ENCODE measurements around the gene CFAP251. TPM values are rescaled to one million over a fixed set of nuclear protein-coding genes. Genes with fewer than 3 reads are reported as not detected.

Gene CFAP251
- total and polyA plus RNA-seq, 2 of the 8 experiments (the other 6 are each of a cell fraction or from before 2014, with no cell fraction given), result 1.8 to 2.9 TPM

DNA sequence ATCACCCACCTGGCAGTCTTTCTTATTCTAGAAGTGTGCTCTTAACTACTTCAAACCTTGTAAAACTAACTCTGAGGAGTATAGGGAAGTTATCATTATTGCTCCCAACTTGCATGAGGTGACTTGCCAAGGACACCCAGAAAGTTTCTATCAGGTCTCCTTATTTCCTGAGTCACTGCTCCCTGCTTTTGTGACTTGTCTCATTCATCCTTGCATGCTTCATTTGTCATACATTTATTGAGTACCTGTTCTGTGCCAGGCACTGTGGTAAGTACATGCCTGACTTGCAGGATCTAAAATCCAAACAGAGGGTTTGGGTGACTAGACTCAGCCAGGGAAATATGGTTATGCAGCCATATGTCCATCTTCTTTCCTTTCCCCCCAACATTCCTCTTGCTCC, 25.5 kb downstream of the CFAP251 start:
- ChIA-PET CTCF (ENCODE audit: partially characterized antibody) (interaction anchor here (0.8 kb wide), 1 partner anchor 416 kb away, joined by 3 read pairs; no protein-coding TSS in a partner anchor), POLR2A (ENCODE audit: partially characterized antibody) (interaction anchor here (1.4 kb wide), 1 partner anchor 9 kb away, joined by 3 read pairs; no protein-coding TSS in a partner anchor)
- no peak overlapping the region for H3K4ac ChIP-seq (replicated peaks; ENCODE audit: insufficient read length, low read depth, low read length)
- no peak overlapping the region for H3K23ac ChIP-seq (ENCODE audit: insufficient read length)
- no peak overlapping the region for H2BK15ac ChIP-seq (ENCODE audit: low read length)
- no peak overlapping the region for H3K4me3 ChIP-seq (ENCODE audit: extremely low read depth in 1 of 4, insufficient read depth in 2 of 4, low read depth in 3 of 4, low read length in 4 of 4)
- no peak overlapping the region for H4K5ac ChIP-seq (ENCODE audit: insufficient read length, low read depth, low read length)
- no peak overlapping the region for H4K91ac ChIP-seq (replicated peaks; ENCODE audit: insufficient read length, low read length)
- no peak overlapping the region for H2BK120ac ChIP-seq (replicated peaks; ENCODE audit: low read depth, low read length)
- H2BK5ac ChIP-seq (ENCODE audit: low read depth, low read length), result no peak overlapping the region
- no peaks in the 10 kb centered on the region for H3K23me2 ChIP-seq (ENCODE audit: low read depth, low read length)
- H3K9me3 ChIP-seq (ENCODE audit: insufficient read depth in 2 of 2, low read depth in 1 of 2, low read length in 1 of 2), result no peaks in the 10 kb centered on the region
- H2BK20ac ChIP-seq (ENCODE audit: low read length), result no peak overlapping the region
- no peak overlapping the region for H3K27ac ChIP-seq (ENCODE audit: low read depth, low read length)
- no peak overlapping the region for H3K9ac ChIP-seq (replicated peaks in 1 of 4; ENCODE audit: extremely low read depth in 1 of 4, low read depth in 3 of 4, low read length in 3 of 4)
- no peak overlapping the region for H2BK12ac ChIP-seq (ENCODE audit: low read depth, low read length)
- no peaks in the 10 kb centered on the region for H3K36me3 ChIP-seq (ENCODE audit: control insufficient read depth in 2 of 4, insufficient read depth in 4 of 4, low read length in 3 of 4)
- no peaks in the 10 kb centered on the region for H3K27me3 ChIP-seq (replicated peaks in 1 of 4; ENCODE audit: control insufficient read depth in 3 of 4, extremely low read depth in 1 of 4, insufficient read depth in 3 of 4, low read length in 3 of 4)
- no peak overlapping the region for H3K14ac ChIP-seq (ENCODE audit: insufficient read length)
- no peaks in the 10 kb centered on the region for H3K79me1 ChIP-seq (ENCODE audit: low read depth, low read length)
- FAIRE-seq (no peak), DNase-seq (ENCODE audit: low read depth in 1 of 2, low spot score in 2 of 2) (no peak)
- H4K20me1 ChIP-seq (replicated peaks in 1 of 2; ENCODE audit: control insufficient read depth in 1 of 2, insufficient read depth in 2 of 2, low read length in 2 of 2), result no peaks in the 10 kb centered on the region
- H4K8ac ChIP-seq (ENCODE audit: extremely low read depth, insufficient read depth, low read length), result no peak overlapping the region
- no peak overlapping the region for H2AK5ac ChIP-seq (ENCODE audit: low read depth, low read length)
- peaks cover 0 to 9% (median 2%) of the 10 kb centered on the region in 4 experiments; a peak in 1 of 7 replicates for H3K4me1 ChIP-seq (replicated peaks in 1 of 4; ENCODE audit: control insufficient read depth in 3 of 4, insufficient read depth in 4 of 4, low read length in 3 of 4)
- H3K4me2 ChIP-seq (ENCODE audit: insufficient read depth in 1 of 2, low read depth in 2 of 2, low read length in 2 of 2), result no peak overlapping the region
- no peak overlapping the region for H3K18ac ChIP-seq (ENCODE audit: extremely low read depth, low read length)
- no peak overlapping the region for H3K56ac ChIP-seq (replicated peaks; ENCODE audit: insufficient read length, low read depth, low read length)
- H2AFZ ChIP-seq (ENCODE audit: low read length), result no peak overlapping the region
- no peaks in the 10 kb centered on the region for H3K79me2 ChIP-seq (ENCODE audit: control insufficient read depth in 1 of 2, insufficient read depth in 2 of 2, low read length in 2 of 2)
- TF ChIP-seq JUN (IDR thresholded peaks at IDR 0.05; ENCODE audit: low read depth, low read length) (no peak), CHD2 (IDR thresholded peaks at IDR 0.05; ENCODE audit: low read length) (no peak), SAP30 (IDR thresholded peaks at IDR 0.05; ENCODE audit: insufficient read depth, insufficient replicate concordance, low read length) (no peak), MAFK (IDR thresholded peaks at IDR 0.05; ENCODE audit: low read depth, low read length) (no peak), SP2 (IDR thresholded peaks at IDR 0.05; ENCODE audit: low read length) (no peak), RNF2 (IDR thresholded peaks at IDR 0.05; ENCODE audit: borderline replicate concordance, low read depth, low read length, missing control alignments, poor library complexity, severe bottlenecking) (no peak), KDM1A (IDR thresholded peaks at IDR 0.05; ENCODE audit: borderline replicate concordance, low read length) (no peak), TBP (IDR thresholded peaks at IDR 0.05; ENCODE audit: low read depth, low read length) (no peak), BACH1 (IDR thresholded peaks at IDR 0.05; ENCODE audit: low read length) (no peak), EGR1 (IDR thresholded peaks at IDR 0.05; ENCODE audit: borderline replicate concordance, low read depth, low read length) (no peak)
- TF ChIP-seq, protein P1, sequence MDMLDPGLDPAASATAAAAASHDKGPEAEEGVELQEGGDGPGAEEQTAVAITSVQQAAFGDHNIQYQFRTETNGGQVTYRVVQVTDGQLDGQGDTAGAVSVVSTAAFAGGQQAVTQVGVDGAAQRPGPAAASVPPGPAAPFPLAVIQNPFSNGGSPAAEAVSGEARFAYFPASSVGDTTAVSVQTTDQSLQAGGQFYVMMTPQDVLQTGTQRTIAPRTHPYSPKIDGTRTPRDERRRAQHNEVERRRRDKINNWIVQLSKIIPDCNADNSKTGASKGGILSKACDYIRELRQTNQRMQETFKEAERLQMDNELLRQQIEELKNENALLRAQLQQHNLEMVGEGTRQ (IDR thresholded peaks at IDR 0.05; ENCODE audit: low read length), result no peak
- TF ChIP-seq, protein P2, sequence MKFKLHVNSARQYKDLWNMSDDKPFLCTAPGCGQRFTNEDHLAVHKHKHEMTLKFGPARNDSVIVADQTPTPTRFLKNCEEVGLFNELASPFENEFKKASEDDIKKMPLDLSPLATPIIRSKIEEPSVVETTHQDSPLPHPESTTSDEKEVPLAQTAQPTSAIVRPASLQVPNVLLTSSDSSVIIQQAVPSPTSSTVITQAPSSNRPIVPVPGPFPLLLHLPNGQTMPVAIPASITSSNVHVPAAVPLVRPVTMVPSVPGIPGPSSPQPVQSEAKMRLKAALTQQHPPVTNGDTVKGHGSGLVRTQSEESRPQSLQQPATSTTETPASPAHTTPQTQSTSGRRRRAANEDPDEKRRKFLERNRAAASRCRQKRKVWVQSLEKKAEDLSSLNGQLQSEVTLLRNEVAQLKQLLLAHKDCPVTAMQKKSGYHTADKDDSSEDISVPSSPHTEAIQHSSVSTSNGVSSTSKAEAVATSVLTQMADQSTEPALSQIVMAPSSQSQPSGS (IDR thresholded peaks at IDR 0.05; ENCODE audit: low read length), result no peak

Measured in H1 (cell line).